Measurements from ENCODE around the gene TMCO6.
"Not testable (repeated sequence)": the region's sequence is repeated elsewhere in the genome, so short reads cannot be mapped to it uniquely, and the experiment has no call there.

The TMCO6 gene

DNA sequence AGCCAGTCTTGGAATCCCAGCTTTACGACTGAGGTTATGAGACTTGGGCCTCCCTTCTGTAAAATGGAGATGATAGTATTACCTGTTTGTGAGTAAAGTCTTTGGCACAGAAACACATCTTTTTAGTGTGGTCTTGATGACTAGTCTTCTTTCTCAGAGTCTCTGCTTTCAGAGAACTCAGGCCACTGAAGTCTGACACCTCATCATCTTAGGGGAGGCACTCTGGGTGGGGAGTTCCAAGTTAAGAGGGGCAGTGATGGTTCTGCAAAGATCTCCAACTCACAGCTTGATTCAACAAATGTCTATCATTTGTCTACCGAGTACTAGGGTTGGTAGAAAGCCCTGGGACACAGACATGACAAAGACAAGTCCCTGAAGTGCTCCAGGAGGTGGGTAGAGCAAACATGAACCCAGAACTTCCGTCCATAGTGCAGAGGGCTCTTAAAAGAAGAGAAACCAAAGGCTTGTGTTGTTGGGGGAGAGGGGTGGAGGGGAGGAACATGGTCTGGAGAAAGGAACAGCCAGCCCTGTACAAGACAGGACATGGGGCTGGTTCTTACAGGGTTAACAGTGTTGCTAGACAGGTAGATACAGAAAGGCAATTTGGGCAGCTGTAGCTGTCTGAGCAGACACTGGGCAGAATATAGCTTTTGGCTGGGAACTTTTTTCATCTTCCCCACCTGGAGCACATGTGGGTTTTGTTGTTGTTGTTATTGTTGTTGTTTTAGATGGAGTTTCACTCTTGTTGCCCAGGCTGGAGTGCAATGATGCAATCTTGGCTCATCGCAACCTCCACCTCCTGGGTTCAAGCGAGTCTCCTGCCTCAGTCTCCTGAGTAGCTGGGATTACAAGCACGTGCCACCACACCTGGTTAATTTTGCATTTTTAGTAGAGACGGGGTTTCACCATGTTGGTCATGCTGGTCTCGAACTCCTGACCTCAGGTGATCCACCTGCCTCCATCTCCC, 3.7 kb upstream of the TMCO6 start:
- no peak overlapping the region for H3K4me3 ChIP-seq (ENCODE audit: low read depth, low read length)
- no peak for TF ChIP-seq CTCF (IDR thresholded peaks at IDR 0.05; ENCODE audit: insufficient read depth, low read depth, low read length, missing control alignments)
- DNase-seq (ENCODE audit: low read depth), result no peak

- no peak for TF ChIP-seq CTCF (IDR thresholded peaks at IDR 0.05; ENCODE audit: insufficient read depth, low read depth, low read length, missing control alignments)
- H3K4me3 ChIP-seq (ENCODE audit: low read depth, low read length), result no peak overlapping the region
- no peak for DNase-seq (ENCODE audit: low read depth)
Observed at GRCh38 chr5:140637371-140638100, 1.7 kb upstream of the TMCO6 start.

- H3K4me3 ChIP-seq (ENCODE audit: low read depth, low read length), result peak overlapping the region; percentile 49
Observed at GRCh38 chr5:140638898-140639147, 428 bp upstream of the TMCO6 start.

DNA sequence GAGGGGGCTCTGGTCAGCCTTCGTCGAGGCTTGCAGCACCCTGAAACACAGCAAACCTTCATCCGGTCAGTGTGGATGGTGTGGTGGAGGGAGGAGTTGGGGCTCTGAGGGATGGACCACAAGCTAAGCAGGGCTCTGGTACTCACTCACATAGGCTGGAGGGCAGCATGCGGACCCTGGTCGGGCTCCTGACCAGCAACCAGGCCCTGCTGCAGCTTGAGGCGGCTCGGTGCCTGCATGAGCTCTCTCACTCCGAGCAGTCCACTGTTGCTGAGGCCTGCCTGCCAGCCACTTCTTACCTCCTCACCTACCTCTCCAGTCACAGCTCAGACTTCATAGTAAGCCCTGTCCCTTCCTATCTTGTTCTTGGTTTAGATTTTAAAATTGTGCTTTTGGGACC, 2.5 kb downstream of the TMCO6 start:
- no peak for TF ChIP-seq CTCF (IDR thresholded peaks at IDR 0.05; ENCODE audit: insufficient read depth, low read depth, low read length, missing control alignments)
- DNase-seq (ENCODE audit: low read depth), result no peak
- H3K4me3 ChIP-seq (ENCODE audit: low read depth, low read length), result no peak overlapping the region

More at GRCh38 chr5:140638898-140639147, 428 bp upstream of the TMCO6 start:
- DNase-seq (ENCODE audit: low read depth), result not testable (repeated sequence)

DNA sequence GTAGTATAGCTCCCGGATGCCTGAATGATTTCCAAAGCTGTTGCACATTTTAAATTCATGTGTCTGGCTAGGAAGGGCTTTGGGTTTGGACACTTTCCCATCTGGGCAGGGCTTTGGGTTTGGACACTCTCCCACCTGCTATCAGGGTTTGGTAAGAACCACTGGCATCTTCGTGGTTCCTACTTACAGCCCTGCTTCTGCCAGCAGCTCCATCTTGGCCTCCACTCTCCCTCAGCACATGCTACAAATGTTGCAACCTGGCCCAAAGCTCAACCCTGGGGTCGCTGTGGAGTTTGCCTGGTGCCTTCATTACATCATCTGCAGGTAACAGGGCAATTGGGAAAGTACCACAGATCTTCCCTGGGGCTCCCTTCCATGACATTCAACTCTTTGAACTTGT, 3.5 kb downstream of the TMCO6 start:
- no peak for DNase-seq (ENCODE audit: low read depth)
- no peak for TF ChIP-seq CTCF (IDR thresholded peaks at IDR 0.05; ENCODE audit: insufficient read depth, low read depth, low read length, missing control alignments)
- H3K4me3 ChIP-seq (ENCODE audit: low read depth, low read length), result no peak overlapping the region

- no peak for DNase-seq (ENCODE audit: low read depth)
- H3K4me3 ChIP-seq (ENCODE audit: low read depth, low read length), result peak overlapping the region; percentile 79
- no peak for TF ChIP-seq CTCF (IDR thresholded peaks at IDR 0.05; ENCODE audit: insufficient read depth, low read depth, low read length, missing control alignments)
Observed at GRCh38 chr5:140647042-140647419, 7.8 kb downstream of the TMCO6 start.

DNA sequence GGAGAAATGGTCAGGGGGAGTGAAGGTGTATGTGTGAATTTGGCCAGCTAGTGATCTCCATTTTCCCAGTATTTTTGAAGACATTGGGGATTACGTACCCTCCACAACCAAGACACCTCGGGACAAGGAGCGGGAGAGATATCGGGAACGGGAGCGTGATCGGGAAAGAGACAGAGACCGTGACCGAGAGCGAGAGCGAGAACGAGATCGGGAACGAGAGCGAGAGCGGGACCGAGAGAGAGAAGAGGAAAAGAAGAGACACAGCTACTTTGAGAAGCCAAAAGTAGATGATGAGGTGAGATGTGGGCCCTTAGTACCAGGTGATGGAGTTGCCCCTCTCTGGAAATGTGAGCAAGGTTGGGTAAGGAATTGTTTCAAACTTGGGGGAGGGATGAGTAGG, 19.6 kb downstream of the TMCO6 start:
- no peak for TF ChIP-seq CTCF (IDR thresholded peaks at IDR 0.05; ENCODE audit: insufficient read depth, low read depth, low read length, missing control alignments)
- H3K4me3 ChIP-seq (ENCODE audit: low read depth, low read length), result no peak overlapping the region
- no peak for DNase-seq (ENCODE audit: low read depth)

- DNase-seq (ENCODE audit: low read depth); H3K4me3 ChIP-seq (ENCODE audit: low read depth, low read length): not testable (repeated sequence)
Observed at GRCh38 chr5:140660371-140660770, 21.1 kb downstream of the TMCO6 start.

Measured in GM12865 (cell line).